ENCODE data around the gene LSP1.

DNA sequence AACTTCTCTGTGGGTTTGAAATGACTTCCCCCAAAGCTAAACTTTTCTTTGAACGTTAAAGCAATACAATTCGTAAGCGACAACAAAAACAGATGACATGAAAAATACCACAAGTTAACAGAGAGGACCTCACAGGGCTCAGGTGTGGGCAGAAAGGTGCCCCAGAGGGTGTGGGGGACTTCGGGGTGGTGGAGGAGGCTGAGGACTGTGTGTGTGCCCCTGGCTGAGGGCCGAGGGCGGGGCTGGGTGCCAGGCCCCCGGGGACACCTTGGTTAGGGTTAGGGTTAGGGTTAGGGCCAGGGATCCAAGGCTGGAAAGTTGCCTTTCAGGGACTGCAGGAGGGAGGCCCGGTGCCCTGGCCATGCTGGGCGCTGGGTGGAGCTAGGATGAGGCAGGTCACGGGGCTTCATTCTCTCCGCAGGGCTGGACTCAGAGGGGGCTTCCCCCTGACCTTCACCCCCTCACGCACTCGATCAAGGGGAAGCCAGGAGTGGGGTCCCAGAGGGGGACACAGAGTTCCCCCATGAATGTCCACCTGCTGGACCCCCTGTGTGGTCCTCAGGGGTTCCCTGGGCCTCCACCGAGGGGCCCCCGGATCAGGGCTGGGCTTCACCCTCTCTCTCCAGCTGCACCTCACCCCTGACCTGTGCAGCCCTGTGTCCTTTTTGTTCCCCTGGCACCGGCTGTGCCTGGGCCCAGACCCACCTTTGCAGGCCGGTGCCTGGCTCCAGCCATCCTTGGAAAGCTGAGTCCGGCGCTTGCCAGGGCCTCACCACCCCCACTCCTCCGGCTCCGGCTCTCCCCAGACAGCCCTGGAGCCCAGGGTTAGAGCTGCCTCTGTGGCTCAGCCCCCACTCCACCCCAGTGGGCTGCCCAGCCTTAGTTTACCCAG is 7.1 kb upstream of the LSP1 start:
- TF ChIP-seq ZNF670 (CRISPR knock-in tag; IDR thresholded peaks at IDR 0.05; ENCODE audit: borderline replicate concordance), result no peak
- no peak for TF ChIP-seq JUND (CRISPR knock-in tag; IDR thresholded peaks at IDR 0.05)
- no peak for TF ChIP-seq HDAC6 (IDR thresholded peaks at IDR 0.05; ENCODE audit: low read depth, low read length)

Measured in HepG2 (cell line).